Activated T-cell treated with anti-CD3 and anti-CD28 coated beads, Interleukin-2, amount 50 U/mL, for 48 hours (primary cell): ENCODE data around the gene RAB15.

ENCODE experiments used
- DNase-seq, 2 experiments: peaks; one replicate each; pipeline ENCODE4 v3.0.0-alpha.2; 2020

Gene RAB15

DNA sequence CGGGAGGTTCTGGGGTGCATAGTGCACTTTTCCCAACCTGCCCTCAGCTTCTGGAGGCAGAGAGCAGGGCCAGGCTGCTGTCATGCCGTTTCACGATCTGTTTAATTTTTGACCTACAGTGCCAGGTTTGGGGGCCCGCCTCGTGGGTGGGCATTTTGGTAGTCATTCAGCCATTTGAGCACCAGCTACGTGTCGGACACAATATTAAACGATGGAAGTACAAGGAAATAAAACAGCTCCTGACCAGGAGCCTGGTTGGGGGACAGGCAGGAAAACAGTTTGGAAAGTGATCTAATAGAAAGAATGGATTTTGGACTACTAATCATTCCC, 15.3 kb upstream of the RAB15 start:
- DNase-seq, result no peak

DNA sequence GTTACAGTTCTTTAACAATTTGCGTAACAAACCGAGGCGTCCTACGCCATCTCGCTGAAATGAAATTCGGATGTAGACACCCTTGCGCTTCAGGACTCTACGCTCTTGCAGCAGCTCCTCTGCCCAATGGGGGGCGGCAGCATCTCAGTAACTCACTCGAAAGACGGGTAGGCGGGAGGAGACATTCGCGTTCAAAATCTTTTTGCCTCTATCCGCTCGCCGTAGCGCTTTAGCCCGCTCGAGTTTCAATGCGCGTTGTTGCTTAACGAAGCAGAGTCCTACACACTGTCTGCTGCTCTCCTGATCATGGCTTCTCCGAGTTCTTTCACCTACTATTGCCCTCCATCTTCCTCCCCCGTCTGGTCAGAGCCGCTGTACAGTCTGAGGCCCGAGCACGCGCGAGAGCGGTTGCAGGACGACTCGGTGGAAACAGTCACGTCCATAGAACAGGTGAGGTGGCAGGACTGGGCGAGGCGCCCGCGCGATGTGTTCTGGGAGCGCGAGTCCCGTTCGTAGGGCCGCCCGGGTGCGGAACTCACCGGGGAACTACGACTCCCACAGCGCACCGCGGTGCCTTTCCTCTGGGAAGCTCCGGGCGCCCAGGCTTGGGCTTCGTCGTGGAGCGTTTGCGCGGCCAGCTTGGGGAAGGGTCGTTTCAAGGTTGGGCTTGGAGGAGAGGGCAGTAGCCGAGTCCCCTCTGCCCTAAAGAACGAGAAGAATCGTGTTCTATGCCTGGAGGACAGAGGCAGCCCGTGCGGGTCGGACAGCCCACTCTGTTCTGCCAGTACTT, 14.7 kb upstream of the RAB15 start, which contains the start of gene FNTB:
Gene FNTB (plus strand): TSS at position 248 of the 790 bp plus-strand sequence. CDS start 59 bp downstream, at position 307.
- peak; percentile 96 for DNase-seq

DNA sequence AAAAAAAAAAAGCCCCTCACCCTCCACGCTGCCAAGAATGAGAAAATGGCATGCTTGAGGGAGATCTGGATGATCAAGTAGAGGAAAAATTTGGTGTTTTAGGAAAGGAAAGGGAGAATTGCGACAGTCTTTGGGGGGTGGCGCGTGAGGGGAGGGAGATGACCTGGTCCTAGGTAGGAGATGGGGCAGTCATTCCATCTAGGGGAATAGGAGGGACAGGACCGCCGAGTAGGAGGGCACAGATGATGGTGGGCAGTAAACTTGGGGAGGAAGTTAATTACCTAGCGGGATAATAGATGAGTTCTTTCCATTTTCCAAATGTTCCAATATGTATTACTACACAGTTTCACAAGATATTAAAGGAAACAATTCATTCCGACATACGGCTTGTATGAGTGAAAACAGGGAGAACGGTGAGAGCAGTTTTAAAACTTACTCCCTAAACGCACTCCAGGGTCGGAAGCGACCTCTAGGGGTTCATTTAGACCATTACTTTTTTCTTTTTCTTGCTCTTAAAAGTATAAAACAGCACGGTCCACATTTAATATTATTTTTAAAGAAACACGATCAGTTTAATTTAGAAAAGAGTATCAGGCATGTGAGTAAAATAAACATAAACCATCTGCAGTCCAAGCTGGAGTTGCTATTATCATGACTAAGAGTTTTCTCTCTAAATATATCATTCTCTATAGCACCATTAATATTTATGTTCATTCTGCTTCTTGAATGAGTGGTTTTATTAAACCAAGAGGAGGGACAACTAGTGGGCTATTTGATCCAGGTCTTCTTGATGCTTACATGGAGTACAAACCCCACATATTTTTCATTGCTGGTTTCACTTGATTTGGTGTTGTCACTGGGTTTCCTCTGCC, 11.5 kb upstream of the RAB15 start:
- DNase-seq, result no peak

GRCh38 chr14:64979336-64980074, 7.4 kb upstream of the RAB15 start:
- DNase-seq, result no peak

- no peak for DNase-seq
Observed at GRCh38 chr14:64974563-64974962, 2.4 kb upstream of the RAB15 start.

- DNase-seq, result no peak
Observed at GRCh38 chr14:64973826-64974225, 1.7 kb upstream of the RAB15 start.

DNA sequence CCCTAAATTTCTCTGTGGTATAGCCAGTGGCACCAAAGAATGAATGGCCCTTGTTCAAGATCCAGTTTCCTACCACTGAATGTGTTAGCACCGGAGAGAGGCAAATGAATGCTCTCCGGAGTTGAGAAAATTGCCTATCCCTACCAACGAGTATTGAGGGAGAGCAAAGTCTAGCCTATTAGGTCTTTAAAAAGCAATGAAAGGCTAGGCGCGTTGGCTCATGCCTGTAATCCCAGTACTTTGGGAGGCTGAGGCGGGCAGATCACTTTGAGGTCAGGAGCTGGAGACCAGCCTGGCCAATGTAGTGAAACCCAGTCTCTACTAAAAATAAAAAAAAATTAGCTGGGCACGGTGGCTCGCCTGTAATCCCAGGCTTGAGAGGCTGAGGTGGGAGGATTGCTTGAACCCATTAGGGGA, 898 bp upstream of the RAB15 start:
- no peak for DNase-seq

DNA sequence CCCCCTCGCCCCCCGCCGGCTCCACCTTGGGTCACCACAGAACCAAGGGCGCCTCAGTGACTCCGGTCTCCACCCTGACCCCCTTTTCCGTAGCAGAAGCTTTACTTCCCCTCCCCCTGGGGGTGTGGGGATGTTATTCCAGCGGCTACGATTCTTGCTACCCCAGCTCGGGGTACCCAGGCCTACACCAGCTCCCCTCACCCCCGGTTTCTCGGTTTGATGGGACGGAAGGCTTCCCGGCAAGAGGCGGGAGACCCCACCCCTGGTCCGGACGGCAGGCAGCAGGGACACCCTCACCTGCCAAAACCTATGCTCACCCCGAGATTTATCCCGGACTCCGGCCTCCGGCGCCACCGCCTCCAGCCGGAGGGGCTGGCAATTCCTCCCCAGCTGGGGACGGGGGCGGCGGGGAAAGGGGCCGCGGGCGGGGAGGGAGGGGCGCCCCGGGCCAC, 619 bp downstream of the RAB15 start:
- no peak for DNase-seq

GRCh38 chr14:64970776-64971477, 1.2 kb downstream of the RAB15 start:
- no peak for DNase-seq

- no peak for DNase-seq
Observed at GRCh38 chr14:64970041-64970440, 2.1 kb downstream of the RAB15 start.

DNA sequence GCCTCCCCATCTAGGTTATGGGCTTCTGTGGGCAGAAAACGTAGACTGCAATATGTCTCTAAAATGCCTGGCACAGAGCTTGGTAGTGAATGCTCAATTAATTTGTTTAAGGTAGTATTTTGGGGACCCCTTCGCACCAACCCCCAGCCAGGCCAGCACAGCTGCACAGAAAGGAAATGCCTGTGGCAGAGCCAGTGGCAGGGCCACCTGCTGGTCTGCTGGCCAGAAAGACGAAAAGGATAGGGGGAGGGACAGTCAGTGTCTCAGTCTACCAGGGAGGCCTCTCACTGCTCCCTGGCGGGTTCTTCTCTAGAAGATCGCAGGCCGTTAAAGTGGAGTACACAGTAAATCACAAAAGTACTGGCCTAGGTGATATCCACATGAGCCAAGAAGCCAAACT, 3.5 kb downstream of the RAB15 start:
- no peak for DNase-seq

GRCh38 chr14:64968167-64968566, 4.0 kb downstream of the RAB15 start:
- DNase-seq, result no peak

DNA sequence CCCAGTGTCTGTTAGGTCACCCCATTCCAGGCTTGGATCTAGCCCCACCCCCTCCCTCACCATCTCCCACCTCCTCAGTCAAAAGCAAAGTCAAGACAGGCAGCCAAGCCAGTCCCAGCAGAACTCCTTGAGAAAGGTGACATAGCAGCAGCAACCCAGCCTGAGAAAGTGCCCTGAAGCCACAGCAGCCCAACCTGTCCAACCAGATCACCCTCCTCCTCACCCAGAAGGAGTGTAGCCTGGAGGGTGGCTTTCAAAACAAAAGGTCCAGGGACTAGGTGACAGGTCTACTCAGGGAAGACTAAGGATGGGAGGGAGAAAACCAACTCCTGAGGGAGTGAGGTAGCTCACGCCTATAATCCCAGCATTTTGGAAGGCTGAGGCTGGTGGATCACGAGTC, 5.2 kb downstream of the RAB15 start:
- DNase-seq, result no peak

GRCh38 chr14:64965356-64966000, 6.7 kb downstream of the RAB15 start:
- no peak for DNase-seq

GRCh38 chr14:64963611-64964010, 8.5 kb downstream of the RAB15 start:
- DNase-seq, result no peak

DNA sequence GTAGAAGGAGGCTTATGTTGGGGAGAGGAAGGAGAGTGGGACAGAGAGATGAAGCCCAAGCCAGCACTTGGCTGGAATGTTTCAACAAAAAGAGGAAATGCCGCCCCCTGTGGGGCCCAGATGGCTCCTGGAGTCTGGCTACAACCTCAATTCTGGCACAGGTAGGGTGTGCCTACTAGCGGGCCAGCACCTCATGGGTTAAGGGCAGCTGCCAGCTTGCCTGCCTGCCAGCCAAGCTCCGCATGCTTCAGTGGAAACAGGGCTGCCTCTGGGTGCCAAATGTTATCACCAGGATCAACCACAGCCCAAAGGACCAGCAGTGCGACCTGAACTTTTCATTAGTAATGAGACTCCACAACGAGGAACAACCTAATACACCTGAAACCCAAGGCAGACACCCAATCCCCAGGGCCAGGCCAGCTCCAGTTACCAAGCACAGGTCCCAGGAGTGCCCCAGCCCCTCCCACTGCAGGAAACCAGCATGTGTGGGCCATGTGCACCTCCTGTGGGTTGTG, 11.3 kb downstream of the RAB15 start:
- DNase-seq, result no peak

DNA sequence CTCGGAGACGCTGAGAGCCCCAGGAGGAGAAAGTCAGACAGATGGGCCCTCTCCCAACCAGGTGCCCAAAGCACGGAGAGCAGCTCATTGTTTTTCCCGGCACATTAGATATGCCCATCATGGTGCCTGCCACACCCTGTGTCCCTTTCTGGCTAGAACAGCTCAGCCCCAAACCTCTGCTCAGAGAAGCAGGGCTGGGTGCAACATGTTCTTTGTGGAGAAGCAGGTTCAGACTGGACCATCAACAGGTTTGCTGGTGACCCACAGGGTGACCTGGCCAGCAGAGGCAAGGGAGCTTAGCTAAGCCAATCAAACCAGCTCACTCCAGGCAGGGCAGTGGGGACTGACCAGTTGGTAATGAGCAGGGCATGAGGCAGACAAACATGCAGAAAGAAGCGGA, 13.4 kb downstream of the RAB15 start:
- DNase-seq, result no peak

- DNase-seq, result no peak
Observed at GRCh38 chr14:64958201-64958600, 13.9 kb downstream of the RAB15 start.

DNA sequence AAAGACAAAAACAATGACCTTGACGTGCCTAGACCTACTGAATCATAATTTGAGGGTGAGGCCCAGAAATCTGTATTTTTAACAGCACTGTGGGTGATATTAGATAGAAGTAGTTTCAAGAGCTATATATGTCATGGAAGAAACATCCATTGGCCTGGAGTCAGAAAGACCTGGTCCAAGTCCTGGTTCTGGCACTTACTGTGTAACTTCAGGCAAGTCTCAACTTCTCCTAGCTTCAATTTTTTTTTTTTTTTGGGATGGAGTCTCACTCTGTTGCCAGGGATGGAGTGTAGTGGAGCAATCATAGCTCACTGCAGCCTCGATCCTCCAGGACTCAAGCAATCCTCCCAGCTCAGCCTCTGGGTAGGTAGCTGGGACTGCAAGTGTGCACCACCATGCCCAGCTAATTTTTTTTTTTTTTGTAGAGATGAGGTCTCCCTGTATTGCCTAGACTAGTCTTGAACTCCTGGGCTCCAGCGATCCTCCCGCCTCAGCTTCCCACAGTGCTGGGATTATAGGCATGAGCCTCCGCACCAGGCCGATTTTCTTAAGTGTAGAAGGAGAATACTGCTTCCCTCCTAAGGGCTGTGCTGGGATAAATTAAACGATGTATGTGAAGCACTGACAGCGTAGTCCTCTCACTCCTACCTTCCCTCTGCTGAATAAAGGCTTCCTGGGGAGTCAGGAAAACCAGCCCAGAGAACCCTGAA, 15.3 kb downstream of the RAB15 start:
- no peak for DNase-seq

DNA sequence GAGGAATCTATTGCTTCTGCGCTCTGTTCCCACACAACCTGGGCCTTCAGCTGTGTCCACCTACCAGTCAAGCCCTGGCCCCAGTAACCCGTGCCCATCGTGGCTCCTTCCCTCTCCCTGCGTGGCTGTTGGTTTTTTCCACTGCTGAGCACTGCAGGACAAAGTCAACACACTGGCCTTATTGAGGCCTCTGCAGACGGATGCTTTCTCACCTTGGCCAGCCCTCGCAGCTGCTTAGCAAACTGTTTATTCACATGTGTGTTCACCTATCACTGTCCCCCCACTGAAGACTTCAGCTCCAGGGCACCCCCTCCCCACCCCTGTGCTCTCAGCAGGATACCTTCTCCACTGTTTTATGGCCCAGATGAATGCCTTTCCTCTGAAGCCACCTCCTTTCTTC, 16.8 kb downstream of the RAB15 start:
- no peak for DNase-seq
